NCI-H146 (cell line): ENCODE results near the gene TOGARAM1.

ENCODE experiments used
- DNase-seq: peaks from one replicate; lab custom pipeline; 2025; lab: John Stamatoyannopoulos, UW

TOGARAM1 gene

DNA sequence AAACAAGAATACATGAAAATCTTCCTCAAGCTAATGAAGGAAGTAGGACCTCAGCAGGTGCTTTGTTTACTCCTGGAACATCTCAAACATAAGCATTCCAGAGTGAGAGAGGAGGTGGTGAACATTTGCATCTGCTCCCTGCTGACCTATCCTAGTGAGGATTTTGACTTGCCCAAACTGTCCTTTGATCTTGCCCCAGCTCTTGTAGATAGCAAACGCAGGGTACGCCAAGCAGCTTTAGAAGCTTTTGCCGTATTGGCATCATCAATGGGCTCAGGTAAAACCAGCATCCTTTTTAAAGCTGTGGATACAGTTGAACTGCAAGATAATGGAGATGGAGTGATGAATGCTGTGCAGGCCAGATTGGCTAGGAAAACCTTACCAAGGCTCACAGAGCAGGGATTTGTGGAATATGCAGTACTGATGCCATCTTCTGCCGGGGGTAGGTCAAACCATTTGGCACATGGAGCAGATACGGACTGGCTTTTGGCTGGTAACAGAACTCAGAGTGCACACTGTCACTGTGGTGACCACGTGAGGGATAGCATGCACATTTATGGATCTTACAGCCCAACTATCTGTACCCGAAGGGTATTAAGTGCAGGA lies 1.9 kb downstream of the TOGARAM1 start:
- peak; percentile 10 for DNase-seq

DNA sequence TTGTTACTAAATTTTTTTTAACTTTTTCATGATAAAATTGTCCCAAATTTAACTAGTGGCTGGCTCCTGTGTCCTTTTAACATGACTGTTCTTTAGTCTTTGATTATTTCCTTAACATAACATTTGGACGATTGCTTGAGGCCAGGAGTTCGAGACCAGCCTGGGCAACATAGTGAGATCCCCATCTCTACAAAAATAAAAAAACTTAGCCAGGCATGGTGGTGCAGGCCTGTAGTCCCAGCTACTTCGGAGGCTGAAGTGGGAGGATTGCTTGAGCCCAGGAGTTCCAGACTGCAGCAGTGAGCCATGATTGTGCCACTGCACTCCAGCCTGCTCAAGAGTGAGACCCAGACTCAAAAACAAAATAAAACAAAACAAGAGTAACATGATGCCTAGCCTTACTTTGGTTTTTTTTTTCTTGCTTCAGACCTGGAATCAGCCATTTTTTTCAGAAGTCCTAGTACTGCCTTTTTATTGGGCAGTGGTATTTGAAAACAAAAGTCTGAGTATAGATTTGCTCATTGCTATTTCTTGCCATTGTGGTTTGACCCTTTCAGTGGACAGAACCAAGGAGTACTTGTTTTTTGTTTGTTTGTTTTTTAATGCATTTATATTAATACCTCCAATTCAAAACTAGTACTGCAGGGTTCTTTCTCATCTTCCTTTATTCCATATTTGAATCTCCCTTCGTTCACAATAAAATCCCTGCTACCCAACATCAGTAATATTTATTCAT lies 4.8 kb downstream of the TOGARAM1 start:
- no peak for DNase-seq

DNA sequence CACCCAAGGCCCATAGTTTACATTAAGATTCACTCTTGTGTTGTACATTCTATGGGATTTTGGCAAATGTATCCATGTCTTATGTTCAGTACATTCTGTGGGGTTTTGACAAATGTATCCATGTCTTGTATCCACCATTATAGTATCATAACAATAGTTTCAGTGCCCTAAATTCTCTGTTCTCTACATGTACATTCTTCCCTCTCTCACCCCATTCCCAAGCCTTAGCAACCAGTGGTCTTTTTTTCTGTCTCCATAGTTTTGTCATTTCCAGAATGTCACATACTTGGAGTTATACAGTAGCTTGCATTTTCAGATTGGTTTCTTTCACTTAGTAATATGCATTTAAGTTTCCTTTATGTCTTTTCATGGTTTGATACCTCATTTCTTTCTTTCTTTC lies 6.7 kb downstream of the TOGARAM1 start:
- no peak for DNase-seq

DNA sequence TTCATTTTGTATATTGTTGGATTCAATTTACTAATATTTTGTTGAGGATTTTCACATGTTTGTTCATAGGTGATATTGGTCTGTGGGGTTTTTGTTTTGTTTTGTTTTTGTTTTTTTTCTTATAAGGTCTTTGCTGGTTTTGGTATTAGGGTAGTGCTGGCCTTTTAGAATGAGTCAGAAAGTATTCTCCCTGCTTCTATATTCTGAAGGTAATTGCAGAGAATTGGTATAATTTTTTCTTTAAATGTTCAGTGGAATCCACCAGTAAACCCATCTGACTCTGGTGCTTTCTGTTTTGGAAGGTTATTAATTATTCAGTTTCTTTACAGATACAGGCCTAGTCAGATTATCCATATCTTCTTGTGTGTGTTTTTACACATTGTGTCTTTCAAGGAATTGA lies 8.9 kb downstream of the TOGARAM1 start:
- no peak for DNase-seq

DNA sequence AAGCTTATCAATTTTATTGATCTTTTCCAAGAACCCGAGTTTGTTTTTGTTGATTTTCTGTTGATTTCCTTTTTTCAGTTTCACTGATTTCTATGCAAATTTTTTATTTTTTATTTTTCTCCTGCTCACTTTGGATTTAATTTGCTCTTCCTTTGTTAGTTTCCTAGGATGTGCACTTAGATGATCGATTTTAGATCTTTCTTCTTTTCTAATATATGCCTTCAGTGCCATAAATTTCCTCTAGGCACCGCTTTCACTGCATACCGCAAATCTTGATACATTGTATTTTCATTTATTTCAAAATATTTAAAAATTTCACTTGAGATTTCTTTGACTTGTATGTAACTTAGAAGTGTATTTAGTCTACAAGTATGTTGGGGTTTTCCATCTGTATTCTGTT lies 9.5 kb downstream of the TOGARAM1 start:
- DNase-seq: no peak

DNA sequence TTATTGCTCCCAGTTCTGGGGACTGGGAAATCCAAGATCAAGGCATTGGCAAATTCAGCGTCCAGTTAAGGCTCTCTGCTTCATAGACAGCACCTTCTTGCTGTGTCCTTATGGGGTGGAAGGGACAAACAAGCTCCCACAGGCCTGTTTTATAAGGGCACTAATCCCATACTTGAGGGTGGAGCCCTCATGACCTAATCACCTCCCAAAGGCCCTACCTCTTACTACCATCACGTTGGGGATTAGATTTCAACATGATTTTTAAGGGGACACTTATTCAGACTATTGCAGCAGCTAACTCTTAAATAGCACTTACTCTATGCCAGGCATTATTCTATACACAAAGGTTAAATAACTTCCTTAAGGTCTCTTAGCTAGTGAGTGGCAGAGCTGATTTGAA lies 17.3 kb downstream of the TOGARAM1 start:
- DNase-seq: no peak

DNA sequence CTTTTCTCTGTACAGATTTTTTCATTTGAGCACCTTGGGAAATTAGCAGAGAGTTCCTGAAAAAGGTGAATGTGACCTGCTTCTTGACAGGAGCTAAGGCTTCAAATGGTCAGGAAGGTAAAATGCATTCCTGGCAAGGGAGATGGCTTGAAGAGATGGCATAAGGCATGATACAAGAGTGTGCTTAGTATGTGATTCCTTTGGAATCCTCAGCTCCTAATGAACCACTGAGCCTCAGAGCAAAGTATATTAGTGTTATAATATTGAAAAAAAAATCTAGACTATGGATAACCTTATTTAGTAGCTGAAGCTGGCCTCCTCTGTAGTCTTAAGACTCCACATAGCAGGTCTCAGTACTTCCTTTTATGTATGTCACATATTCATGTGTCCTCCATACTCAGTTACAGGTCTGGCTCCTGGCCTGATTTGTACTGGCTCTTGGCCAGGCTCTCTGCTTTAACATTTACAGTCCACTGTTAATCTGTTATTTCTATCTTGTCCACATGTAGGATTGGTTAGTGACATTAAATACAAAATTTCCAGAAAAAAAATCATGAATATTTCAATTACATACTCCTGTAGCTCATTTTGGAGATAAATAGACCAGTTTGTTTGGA lies 17.9 kb downstream of the TOGARAM1 start:
- no peak for DNase-seq

DNA sequence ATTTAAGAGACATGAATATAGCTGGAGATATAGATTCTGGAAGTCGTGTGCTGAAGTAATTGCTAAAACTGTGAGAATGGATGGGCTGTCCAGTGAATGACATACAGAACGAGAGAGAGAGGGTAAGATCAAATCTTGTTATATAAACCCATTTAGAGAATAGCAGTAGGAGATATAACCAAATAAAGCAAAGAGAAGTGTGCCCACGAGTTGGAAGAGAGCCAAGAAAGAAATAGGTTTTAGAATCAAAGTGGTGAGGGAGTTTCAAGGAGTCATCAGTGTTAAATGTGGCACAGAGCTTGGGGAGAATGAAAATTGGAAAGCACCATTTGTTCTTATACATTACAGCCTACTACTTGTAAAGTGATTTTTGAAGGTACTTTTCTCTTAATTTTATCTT lies 19.2 kb downstream of the TOGARAM1 start:
- no peak for DNase-seq

DNA sequence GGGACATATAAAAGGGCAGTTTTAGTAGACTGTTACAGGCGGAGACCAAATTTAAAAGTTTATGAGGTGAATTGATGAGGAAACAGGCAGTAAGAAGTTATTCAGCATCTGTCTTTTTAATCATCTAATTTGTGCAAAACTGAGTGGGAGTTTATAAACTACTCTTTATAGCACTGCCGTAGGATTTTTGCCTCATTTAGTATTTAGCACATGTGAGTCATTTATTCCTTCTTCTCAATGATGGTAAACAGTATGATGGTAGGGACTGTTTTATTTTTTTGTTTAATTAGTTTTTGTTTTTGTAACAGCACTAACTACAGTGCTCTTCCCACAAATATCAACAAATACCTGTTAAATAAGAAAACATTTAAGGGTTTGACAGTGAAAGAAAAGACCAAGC lies 20.6 kb downstream of the TOGARAM1 start:
- no peak for DNase-seq

- no peak for DNase-seq
These were observed 26.7 kb downstream of the TOGARAM1 start for GRCh38 chr14:44988694-44989093.

DNA sequence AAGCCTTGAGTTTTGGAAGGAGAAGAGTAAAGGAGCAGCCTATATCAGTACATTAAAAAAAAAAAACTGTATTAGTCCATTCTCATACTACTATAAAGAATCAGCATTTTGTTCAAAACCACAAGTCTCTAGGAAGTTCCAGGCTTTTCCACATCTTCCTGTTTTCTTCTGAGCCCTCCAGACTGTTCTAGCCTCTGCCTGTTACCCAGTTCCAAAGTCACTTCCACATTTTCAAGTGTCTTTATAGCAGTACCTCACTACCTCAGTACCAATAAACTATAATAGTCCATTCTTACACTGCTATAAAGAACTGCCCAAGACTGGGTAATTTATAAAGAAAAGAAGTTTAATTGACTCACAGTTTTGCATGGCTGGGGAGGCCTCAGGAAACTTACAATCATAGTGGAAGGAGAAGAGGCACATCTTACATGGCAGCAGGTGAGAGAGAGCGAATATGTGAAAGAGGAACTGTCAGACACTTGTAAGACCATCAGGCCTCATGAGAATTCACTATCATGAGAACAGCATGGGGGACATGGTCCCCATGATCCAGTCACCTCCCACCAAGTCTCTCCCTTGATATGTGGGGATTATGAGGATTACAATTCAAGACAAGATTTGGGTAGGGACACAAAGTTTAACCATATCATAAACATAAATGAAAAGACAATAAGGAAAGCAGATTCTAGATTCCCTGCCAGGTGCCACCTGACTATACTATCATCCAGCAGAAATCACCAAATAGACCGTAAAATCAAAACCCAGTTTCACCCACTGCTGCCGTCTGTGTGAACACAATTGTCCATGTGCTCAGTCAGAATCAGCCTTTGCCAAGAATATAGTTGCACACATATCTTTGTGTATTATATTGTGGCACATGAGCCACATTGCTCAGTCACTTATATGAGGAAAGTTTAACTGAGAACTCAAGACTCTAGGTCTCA lies 27.8 kb downstream of the TOGARAM1 start:
- no peak for DNase-seq

- no peak for DNase-seq
These were observed 28.5 kb downstream of the TOGARAM1 start for GRCh38 chr14:44990533-44990932.

DNA sequence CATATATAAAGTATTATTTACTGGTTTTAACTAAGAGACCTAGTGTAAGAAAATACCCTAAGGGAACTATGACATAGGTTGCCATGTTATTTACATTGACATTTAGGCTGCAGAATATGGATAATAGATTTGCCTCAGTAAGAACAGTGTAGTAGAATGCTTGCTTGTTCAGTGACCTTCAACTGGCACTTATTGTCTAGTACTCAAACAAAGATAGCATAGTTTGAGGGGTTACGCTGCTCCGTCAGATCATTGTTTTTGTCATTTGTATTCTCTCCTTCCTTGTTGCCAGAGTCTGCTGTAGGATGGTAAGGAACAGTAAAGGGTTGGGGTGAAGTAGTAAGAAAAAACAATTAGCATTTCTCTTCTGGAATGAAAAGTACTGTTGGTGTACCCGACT lies 33.2 kb downstream of the TOGARAM1 start:
- no peak for DNase-seq

DNA sequence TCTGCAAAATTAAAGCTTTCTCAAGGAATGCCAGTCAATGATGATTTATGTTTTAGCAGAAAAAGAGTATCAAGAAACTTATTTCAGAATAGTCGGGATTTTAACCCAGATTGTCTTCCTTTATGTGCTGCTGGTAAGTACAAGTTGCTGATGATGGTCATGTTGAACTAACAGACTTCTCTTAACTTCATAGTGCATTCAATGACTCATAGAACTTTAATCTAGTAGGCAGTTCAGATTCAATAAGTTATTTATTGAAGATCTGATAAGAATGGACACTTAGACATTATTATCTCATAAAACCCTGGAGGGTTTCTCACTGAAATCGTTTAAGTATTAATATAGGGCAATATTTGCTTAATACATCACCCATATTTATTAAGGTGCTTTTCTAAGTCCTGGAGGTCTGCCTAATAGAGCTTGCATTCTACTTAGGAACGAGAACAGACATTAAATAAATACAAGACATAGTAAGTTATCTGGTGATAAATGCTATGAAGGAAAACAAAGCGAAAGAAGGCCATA lies 33.8 kb downstream of the TOGARAM1 start:
- DNase-seq: no peak

- no peak for DNase-seq
These were observed 41.9 kb downstream of the TOGARAM1 start for GRCh38 chr14:45003924-45004323.

DNA sequence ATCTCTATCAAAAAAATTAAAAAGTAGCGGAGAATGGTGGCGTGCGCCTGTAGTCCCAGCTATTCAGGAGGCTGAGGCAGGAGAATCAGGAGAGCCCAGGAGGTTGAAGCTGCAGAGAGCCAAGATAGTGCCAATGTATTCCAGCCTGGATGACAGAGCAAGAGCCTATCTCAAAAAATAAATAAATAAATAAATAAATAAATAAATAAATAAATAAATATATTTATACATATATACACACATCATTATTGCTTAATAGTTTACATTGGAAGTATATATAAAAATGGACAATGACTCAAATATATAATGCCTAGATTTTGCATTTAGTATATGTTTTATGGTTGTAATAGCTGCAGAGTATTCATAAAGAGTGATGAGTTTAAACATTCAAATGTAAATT lies 53.1 kb downstream of the TOGARAM1 start:
- DNase-seq: no peak

DNA sequence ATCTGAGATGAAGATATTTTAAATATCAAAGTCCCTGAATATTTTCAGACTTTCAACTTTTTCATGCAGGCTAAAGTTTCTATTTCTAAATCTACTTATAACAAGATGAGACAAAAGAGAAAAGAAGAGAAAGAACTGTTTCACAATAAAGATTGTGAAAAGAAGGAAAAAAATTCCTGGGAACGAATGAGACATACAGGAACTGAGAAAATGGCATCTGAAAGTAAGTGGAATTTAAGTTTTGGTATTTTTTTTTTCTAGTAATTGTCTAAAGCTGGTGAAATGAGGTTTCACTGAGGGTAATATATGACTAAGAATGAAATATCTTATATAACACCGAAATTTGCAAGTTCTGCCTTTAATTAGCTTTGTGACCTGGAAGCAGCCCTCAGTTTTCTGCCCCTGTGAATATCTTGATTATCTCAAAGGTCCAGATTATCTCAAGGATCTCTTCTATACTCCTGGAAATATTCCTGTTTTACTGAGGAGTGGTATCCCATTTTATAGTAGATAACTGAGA lies 66.2 kb downstream of the TOGARAM1 start:
- no peak for DNase-seq

DNA sequence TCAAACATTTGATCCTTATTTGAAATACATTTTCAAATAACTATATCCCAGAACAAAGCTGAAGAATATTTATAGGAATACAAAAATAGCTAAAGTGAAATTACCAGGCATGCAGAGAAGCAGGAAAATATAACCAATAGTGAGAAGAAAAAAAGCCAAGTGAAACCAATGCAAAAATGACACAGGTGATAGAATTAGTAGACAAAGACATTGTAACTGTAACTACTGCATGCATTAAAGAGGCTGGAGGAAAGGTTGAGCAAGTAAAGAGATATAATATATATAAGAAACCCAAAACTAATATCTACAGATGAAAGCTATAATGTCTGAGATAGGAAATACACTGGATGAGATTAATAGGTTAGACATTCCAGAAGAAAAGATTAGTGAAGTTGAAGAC lies 72.7 kb downstream of the TOGARAM1 start:
- DNase-seq: no peak

DNA sequence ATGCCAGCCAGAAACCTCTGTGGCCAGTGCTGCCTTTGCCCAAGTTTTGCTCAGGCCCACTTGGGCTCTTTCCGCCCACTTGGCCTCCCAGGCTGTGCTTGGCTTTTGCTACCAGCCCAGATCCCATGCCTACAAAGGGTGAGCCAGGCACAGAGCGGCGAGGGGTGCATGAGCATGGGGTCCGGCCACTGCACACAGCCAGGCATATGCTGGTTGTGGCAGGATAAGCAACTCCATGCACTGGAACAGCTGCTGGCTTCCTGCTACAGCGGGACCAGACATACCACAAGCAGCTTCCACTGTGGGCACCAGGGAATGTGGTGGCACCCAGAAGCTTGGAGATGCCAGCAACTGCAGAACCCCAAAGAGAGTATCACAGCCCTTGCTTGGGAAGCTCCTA lies 76.3 kb downstream of the TOGARAM1 start:
- no peak for DNase-seq

DNA sequence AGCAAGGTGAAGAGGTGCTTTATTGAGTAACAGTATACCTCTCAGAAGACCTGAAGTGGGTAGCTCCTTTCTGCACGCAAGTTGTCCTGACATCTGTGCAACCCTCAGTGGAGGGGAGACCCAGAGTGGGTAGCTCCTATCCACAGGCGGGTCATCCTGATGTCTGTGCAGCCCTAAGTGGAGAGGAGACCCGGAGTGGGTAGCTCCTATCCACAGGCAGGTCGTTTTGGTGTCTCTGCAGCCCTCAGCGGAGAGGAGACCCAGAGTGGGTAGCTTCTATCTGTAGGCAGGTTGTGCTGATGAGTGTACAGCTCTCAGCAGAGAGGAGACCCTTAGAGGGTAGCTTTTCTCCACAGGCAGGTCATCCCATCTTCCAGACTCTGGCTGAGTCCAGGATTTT lies 76.9 kb downstream of the TOGARAM1 start:
- no peak for DNase-seq

DNA sequence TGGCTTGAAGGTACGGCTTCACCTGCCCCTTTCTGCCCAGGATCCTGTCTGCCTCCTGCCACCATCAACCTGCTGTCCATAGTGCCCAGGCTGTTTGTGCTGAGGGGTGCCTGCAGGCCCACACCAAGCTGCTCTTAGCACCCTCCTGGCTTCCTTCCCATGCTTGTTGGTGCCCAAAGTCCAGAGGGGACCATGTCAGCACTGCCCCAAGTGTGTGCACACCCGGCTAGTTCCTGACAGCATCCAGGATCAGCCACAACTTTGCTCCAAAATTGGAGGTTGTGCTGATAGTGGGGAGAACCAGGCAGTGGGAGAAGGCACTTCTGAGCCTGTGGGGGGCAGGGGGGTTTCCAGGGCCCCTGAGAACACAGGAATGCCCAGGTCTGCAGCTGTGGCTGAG lies 77.4 kb downstream of the TOGARAM1 start:
- no peak for DNase-seq

DNA sequence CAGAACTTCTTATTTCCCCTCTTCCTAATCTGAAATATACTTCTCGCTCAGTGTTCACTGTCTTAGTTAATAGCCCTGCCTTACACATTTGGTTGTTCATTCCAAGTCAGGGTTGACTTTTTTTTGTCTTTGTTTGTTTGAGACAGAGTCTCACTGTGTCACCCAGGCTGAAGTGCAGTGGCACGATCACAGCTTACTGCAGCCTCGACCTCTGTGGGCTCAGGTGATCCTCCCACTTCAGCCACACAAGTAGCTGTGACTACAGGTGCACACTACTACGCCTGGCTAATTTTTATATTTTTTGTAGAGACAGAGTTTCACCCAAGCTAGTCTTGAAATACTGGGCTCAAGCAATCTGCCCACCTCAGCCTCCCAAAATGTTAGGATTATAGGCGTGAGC lies 79.7 kb downstream of the TOGARAM1 start:
- DNase-seq: no peak
